ENCODE measurements around the gene PIP5K1B.

- TF ChIP-seq CTCF (IDR thresholded peaks at IDR 0.05) (no peak), POLR2A (IDR thresholded peaks at IDR 0.05) (no peak), POLR2AphosphoS5 (IDR thresholded peaks at IDR 0.05) (no peak)
Measured at GRCh38 chr9:69023650-69024049, 318.6 kb downstream of the PIP5K1B start.

All from sigmoid colon (tissue), 4 donors.